ENCODE measurements around the gene GRK2.

DNA sequence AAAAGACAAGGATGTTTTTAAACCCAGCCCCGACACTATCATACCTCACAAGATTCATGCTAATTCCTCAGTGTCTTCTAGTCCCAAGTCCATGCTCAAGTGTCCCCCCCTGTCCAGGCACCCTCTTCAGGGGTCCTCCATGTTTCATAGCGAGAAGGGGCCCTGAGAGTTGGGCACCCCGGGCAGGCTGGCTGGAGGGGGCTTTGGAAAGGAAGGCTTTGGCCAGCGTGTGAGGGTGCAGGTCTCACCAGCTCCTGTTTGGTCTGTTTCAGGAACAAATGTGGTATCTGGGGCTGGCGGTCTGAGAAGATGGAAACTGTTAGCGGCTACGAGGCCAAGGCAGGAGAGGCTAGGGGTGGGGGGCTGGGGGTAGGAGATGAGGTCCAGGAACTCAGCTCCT is 32.5 kb downstream of the GRK2 start:
- TF ChIP-seq, protein P1, sequence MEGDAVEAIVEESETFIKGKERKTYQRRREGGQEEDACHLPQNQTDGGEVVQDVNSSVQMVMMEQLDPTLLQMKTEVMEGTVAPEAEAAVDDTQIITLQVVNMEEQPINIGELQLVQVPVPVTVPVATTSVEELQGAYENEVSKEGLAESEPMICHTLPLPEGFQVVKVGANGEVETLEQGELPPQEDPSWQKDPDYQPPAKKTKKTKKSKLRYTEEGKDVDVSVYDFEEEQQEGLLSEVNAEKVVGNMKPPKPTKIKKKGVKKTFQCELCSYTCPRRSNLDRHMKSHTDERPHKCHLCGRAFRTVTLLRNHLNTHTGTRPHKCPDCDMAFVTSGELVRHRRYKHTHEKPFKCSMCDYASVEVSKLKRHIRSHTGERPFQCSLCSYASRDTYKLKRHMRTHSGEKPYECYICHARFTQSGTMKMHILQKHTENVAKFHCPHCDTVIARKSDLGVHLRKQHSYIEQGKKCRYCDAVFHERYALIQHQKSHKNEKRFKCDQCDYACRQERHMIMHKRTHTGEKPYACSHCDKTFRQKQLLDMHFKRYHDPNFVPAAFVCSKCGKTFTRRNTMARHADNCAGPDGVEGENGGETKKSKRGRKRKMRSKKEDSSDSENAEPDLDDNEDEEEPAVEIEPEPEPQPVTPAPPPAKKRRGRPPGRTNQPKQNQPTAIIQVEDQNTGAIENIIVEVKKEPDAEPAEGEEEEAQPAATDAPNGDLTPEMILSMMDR (IDR thresholded peaks at IDR 0.05): no peak
- no peak for TF ChIP-seq POLR2A (IDR thresholded peaks at IDR 0.05)

Measured in body of pancreas (tissue), 4 donors.